ENCODE results near the gene REN.

REN gene

GRCh38 chr1:204150702-204151551 is 15.2 kb downstream of the REN start:
- H3K9ac ChIP-seq (ENCODE audit: low read length) = peak overlapping the region; percentile 30
- no peak overlapping the region for H3K27ac ChIP-seq (ENCODE audit: low read length)
- no peaks in the 10 kb centered on the region for H3K9me3 ChIP-seq (ENCODE audit: control insufficient read depth, low read depth, low read length)
- H3K27me3 ChIP-seq (ENCODE audit: control insufficient read depth, insufficient read depth, low read length) = peaks cover 18% of the 10 kb centered on the region
- H3K4me3 ChIP-seq (ENCODE audit: low read length) = peak overlapping the region; percentile 66
- no peaks in the 10 kb centered on the region for H3K36me3 ChIP-seq (ENCODE audit: control insufficient read depth, low read depth, low read length)
- peaks cover 23% of the 10 kb centered on the region for H3K4me1 ChIP-seq (ENCODE audit: control insufficient read depth, low read depth, low read length)

DNA sequence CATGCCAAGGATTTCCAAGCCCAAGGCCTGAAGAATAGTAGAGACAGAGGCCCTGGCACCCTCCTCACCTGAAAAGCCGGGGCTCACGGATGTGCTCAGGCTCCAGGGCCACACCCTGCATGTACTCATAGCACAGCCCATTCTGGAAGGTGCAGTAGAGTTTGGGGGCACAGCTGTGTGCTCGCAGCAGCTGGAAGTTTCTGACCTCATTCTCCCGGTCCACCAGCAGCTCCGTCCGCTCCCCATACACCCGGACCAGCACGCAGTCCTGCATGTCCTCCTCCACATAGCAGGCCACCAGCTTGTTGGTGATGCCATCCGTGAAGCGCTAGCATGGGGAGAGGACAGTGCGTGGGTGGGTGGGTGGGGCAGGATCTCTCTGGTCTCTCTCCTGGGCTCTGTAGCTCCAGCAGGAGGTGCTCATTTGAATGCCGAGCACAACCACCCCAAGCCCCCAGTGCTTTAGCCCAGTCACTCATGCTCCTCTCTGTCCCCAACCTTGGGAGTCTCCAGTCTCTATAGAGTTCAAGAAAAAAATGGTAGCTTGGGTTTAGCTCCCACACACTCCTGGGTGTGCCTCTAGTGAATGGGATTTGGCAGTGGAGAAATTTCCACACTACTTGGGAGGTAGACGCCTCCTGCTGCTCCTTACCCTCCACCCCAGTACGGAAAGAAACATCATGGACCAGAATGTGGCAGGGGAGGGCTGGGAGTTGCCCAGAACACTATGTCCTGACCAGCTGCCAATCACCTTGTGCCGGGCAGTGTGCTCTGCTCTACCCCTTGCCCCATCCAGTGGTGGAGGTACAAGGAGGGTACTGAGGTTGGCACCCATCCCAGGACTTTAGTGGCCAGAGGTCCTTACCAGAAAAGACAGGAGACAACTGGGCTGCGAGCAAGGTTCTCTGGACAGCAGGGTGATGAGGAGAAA is 16.2 kb downstream of the REN start:
- H3K9ac ChIP-seq (ENCODE audit: low read length) = no peak overlapping the region
- peaks cover 18% of the 10 kb centered on the region for H3K27me3 ChIP-seq (ENCODE audit: control insufficient read depth, insufficient read depth, low read length)
- no peak overlapping the region for H3K4me3 ChIP-seq (ENCODE audit: low read length)
- no peaks in the 10 kb centered on the region for H3K9me3 ChIP-seq (ENCODE audit: control insufficient read depth, low read depth, low read length)
- no peak overlapping the region for H3K27ac ChIP-seq (ENCODE audit: low read length)
- H3K4me1 ChIP-seq (ENCODE audit: control insufficient read depth, low read depth, low read length) = peaks cover 23% of the 10 kb centered on the region
- H3K36me3 ChIP-seq (ENCODE audit: control insufficient read depth, low read depth, low read length) = no peaks in the 10 kb centered on the region

DNA sequence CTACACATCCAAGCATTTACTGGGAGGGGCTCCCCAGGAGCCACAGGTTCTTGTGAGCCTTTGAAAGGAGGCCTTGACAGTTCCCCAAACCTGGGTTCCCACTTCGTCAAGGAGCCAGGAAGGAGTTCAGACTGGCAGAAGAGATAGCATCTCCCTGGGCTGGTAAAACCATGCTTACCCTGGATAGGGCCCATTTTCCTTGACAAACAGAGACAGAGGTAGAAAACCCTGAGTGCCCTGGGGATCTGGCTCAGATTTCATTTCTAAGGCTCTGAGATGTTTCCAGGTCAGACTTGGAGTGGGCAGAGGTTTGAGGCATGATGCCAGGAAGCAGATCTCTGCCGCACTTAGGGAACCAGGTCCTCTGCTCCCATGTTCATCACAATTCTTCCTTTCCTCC is 17.0 kb downstream of the REN start:
- H3K4me3 ChIP-seq (ENCODE audit: low read length) = no peak overlapping the region
- H3K9me3 ChIP-seq (ENCODE audit: control insufficient read depth, low read depth, low read length) = no peaks in the 10 kb centered on the region
- H3K27ac ChIP-seq (ENCODE audit: low read length) = no peak overlapping the region
- H3K4me1 ChIP-seq (ENCODE audit: control insufficient read depth, low read depth, low read length) = peaks cover 23% of the 10 kb centered on the region
- peaks cover 18% of the 10 kb centered on the region for H3K27me3 ChIP-seq (ENCODE audit: control insufficient read depth, insufficient read depth, low read length)
- H3K36me3 ChIP-seq (ENCODE audit: control insufficient read depth, low read depth, low read length) = no peaks in the 10 kb centered on the region
- no peak overlapping the region for H3K9ac ChIP-seq (ENCODE audit: low read length)

GRCh38 chr1:204147406-204148383 is 18.4 kb downstream of the REN start:
- no peaks in the 10 kb centered on the region for H3K36me3 ChIP-seq (ENCODE audit: control insufficient read depth, low read depth, low read length)

GRCh38 chr1:204146965-204147364 is 19.2 kb downstream of the REN start:
- peaks cover 9% of the 10 kb centered on the region for H3K27me3 ChIP-seq (ENCODE audit: control insufficient read depth, insufficient read depth, low read length)
- no peak overlapping the region for H3K4me3 ChIP-seq (ENCODE audit: low read length)
- H3K9me3 ChIP-seq (ENCODE audit: control insufficient read depth, low read depth, low read length) = no peaks in the 10 kb centered on the region
- H3K36me3 ChIP-seq (ENCODE audit: control insufficient read depth, low read depth, low read length) = no peaks in the 10 kb centered on the region
- H3K9ac ChIP-seq (ENCODE audit: low read length) = peak overlapping the region; percentile 5
- no peak overlapping the region for H3K27ac ChIP-seq (ENCODE audit: low read length)
- H3K4me1 ChIP-seq (ENCODE audit: control insufficient read depth, low read depth, low read length) = peaks cover 23% of the 10 kb centered on the region

More at GRCh38 chr1:204147406-204148383, 18.4 kb downstream of the REN start:
- Histone ChIP-seq H3K4me1 (ENCODE audit: control insufficient read depth, low read depth, low read length) (peaks cover 23% of the 10 kb centered on the region), H3K4me3 (ENCODE audit: low read length) (peak overlapping the region; percentile 28), H3K9me3 (ENCODE audit: control insufficient read depth, low read depth, low read length) (no peaks in the 10 kb centered on the region), H3K27ac (ENCODE audit: low read length) (peak overlapping the region; percentile 1), H3K9ac (ENCODE audit: low read length) (peak overlapping the region; percentile 5), H3K27me3 (ENCODE audit: control insufficient read depth, insufficient read depth, low read length) (peaks cover 14% of the 10 kb centered on the region)

DNA sequence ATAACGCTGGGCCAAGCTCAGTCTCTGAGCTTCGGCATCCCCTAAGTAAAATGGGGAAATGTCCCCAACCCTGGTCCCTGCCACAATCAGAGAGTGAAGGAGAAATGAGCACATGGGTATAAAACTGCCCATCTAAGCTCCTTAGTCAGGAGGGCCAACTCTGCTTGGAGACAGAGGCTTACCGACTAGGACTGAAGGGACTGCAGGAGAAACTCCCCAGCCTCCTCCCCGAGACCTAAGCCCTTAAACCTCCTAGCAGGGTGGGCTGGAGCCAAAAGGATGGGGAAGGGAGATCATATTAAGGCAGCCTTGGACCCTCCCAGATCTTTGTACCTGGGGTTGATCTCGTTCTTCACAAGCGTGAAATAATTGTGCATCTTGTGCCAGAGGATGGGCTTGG is 19.8 kb downstream of the REN start:
- H3K27me3 ChIP-seq (ENCODE audit: control insufficient read depth, insufficient read depth, low read length) = peaks cover 5% of the 10 kb centered on the region
- H3K9ac ChIP-seq (ENCODE audit: low read length) = no peak overlapping the region
- no peaks in the 10 kb centered on the region for H3K9me3 ChIP-seq (ENCODE audit: control insufficient read depth, low read depth, low read length)
- H3K4me3 ChIP-seq (ENCODE audit: low read length) = no peak overlapping the region
- H3K36me3 ChIP-seq (ENCODE audit: control insufficient read depth, low read depth, low read length) = no peaks in the 10 kb centered on the region
- no peak overlapping the region for H3K27ac ChIP-seq (ENCODE audit: low read length)
- peaks cover 23% of the 10 kb centered on the region for H3K4me1 ChIP-seq (ENCODE audit: control insufficient read depth, low read depth, low read length)

GRCh38 chr1:204145033-204145504 is 21.1 kb downstream of the REN start:
- Histone ChIP-seq H3K4me1 (ENCODE audit: control insufficient read depth, low read depth, low read length) (peaks cover 23% of the 10 kb centered on the region), H3K36me3 (ENCODE audit: control insufficient read depth, low read depth, low read length) (no peaks in the 10 kb centered on the region), H3K4me3 (ENCODE audit: low read length) (no peak overlapping the region), H3K27ac (ENCODE audit: low read length) (no peak overlapping the region), H3K9me3 (ENCODE audit: control insufficient read depth, low read depth, low read length) (no peaks in the 10 kb centered on the region), H3K9ac (ENCODE audit: low read length) (no peak overlapping the region), H3K27me3 (ENCODE audit: control insufficient read depth, insufficient read depth, low read length) (no peaks in the 10 kb centered on the region)

- Histone ChIP-seq H3K9me3 (ENCODE audit: control insufficient read depth, low read depth, low read length) (no peaks in the 10 kb centered on the region), H3K27ac (ENCODE audit: low read length) (no peak overlapping the region), H3K27me3 (ENCODE audit: control insufficient read depth, insufficient read depth, low read length) (no peaks in the 10 kb centered on the region), H3K4me1 (ENCODE audit: control insufficient read depth, low read depth, low read length) (peaks cover 19% of the 10 kb centered on the region), H3K4me3 (ENCODE audit: low read length) (no peak overlapping the region), H3K36me3 (ENCODE audit: control insufficient read depth, low read depth, low read length) (no peaks in the 10 kb centered on the region), H3K9ac (ENCODE audit: low read length) (no peak overlapping the region)
These were observed 22.7 kb downstream of the REN start for GRCh38 chr1:204143276-204144041.

GRCh38 chr1:204142032-204142974 is 23.8 kb downstream of the REN start:
- no peaks in the 10 kb centered on the region for H3K27me3 ChIP-seq (ENCODE audit: control insufficient read depth, insufficient read depth, low read length)
- no peak overlapping the region for H3K9ac ChIP-seq (ENCODE audit: low read length)
- no peaks in the 10 kb centered on the region for H3K9me3 ChIP-seq (ENCODE audit: control insufficient read depth, low read depth, low read length)
- no peak overlapping the region for H3K27ac ChIP-seq (ENCODE audit: low read length)
- peaks cover 8% of the 10 kb centered on the region for H3K4me1 ChIP-seq (ENCODE audit: control insufficient read depth, low read depth, low read length)
- H3K36me3 ChIP-seq (ENCODE audit: control insufficient read depth, low read depth, low read length) = no peaks in the 10 kb centered on the region
- H3K4me3 ChIP-seq (ENCODE audit: low read length) = no peak overlapping the region
